ENCODE measurements around the gene UROC1. TPM values are rescaled to one million over a fixed set of nuclear protein-coding genes. Genes with fewer than 3 reads are reported as not detected.
A peak's percentile ranks its signal among the peaks of the same experiment; 100 is the strongest.

Gene UROC1
- total RNA-seq, 1 experiment from 2014 or later: not detected

DNA sequence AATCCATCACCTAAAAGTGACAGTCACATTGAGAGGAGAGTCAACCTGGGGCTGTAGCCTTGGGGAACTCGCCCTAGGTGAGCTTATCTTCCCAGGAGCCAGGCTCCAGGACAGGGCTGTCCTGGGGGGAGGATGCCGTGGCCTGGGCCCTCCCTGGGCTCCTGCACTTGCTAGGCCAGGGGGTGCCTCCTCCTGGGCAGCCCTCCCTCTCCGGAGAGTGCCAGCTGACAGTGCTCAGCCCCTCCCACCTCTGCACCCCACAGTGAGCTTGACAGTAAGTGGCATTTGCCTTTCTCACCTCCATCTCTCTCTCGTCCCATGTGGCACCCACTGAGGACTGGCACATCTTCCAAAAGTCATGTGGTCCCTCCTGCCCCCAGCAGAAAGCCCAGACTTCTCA, 19.1 kb downstream of the UROC1 start:
- Mint-ChIP-seq H3K27me3 (ENCODE audit: low read depth) (no peaks in the 10 kb centered on the region), H3K27ac (peak overlapping the region in 1 of 3 experiments; percentile 76; a peak in 1 of 7 replicates), H3K4me3 (no peak overlapping the region), H3K4me1 (peaks cover 10 to 17% of the 10 kb centered on the region in 2 experiments), H3K36me3 (ENCODE audit: insufficient read depth in 1 of 3, low read depth in 3 of 3) (no peaks in the 10 kb centered on the region; a peak in 1 of 7 replicates), H3K9me3 (no peaks in the 10 kb centered on the region)
- Histone ChIP-seq H3K79me1 (ENCODE audit: insufficient read depth, low read depth, low read length, poor library complexity, severe bottlenecking) (no peaks in the 10 kb centered on the region), H2BK5ac (ENCODE audit: insufficient read length, low read length) (no peak overlapping the region), H4K20me1 (ENCODE audit: control insufficient read depth, insufficient read depth, insufficient read length) (no peaks in the 10 kb centered on the region), H3K4ac (ENCODE audit: low read depth, low read length) (no peak overlapping the region), H3K18ac (ENCODE audit: insufficient read length, low read depth, low read length) (no peak overlapping the region), H2BK20ac (ENCODE audit: low read depth, low read length, poor library complexity, severe bottlenecking) (no peak overlapping the region), H4K5ac (ENCODE audit: insufficient read length, low read depth, low read length) (no peak overlapping the region), H3K23ac (ENCODE audit: insufficient read length, low read depth, low read length) (no peak overlapping the region), H4K91ac (ENCODE audit: insufficient read length, low read depth, low read length) (no peak overlapping the region), H2BK12ac (ENCODE audit: insufficient read length, low read depth, low read length) (no peak overlapping the region), H3K23me2 (ENCODE audit: insufficient read length, low read depth, low read length, poor library complexity, severe bottlenecking) (no peaks in the 10 kb centered on the region), H3K9ac (ENCODE audit: extremely low read depth, insufficient read length, low read length) (no peak overlapping the region), H2AK5ac (ENCODE audit: insufficient read length, low read length) (no peak overlapping the region), H3K4me2 (ENCODE audit: insufficient read depth, insufficient read length, low read length) (no peak overlapping the region), H3K79me2 (ENCODE audit: insufficient read depth, low read length) (no peaks in the 10 kb centered on the region), H2BK120ac (ENCODE audit: low read depth, low read length, poor library complexity, severe bottlenecking) (no peak overlapping the region), H2BK15ac (ENCODE audit: low read depth, low read length) (no peak overlapping the region), H3K27me3 (ENCODE audit: insufficient read depth, low read length) (no peaks in the 10 kb centered on the region), H3K4me1 (ENCODE audit: insufficient read depth, low read length) (peaks cover 3% of the 10 kb centered on the region; the same call in 1 of the 2 replicates), H2AFZ (ENCODE audit: low read length) (no peak overlapping the region), H3K56ac (ENCODE audit: insufficient read length, low read depth, low read length) (no peak overlapping the region), H3T11ph (ENCODE audit: low read length) (no peak overlapping the region), H4K8ac (replicated peaks; ENCODE audit: insufficient read length, low read depth, low read length) (no peak overlapping the region), H3K9me3 (ENCODE audit: control insufficient read depth, low read depth, low read length) (no peaks in the 10 kb centered on the region), H3K14ac (ENCODE audit: insufficient read depth, low read length) (no peak overlapping the region), H3K27ac (ENCODE audit: insufficient read length, low read depth, low read length) (no peak overlapping the region)
- DNase-seq: no peak
- no CpG with 5 or more reads among the region's 4 CpGs for WGBS (ENCODE audit: extremely low coverage, insufficient read length, low lambda C conversion rate)
- TF ChIP-seq, protein P1, sequence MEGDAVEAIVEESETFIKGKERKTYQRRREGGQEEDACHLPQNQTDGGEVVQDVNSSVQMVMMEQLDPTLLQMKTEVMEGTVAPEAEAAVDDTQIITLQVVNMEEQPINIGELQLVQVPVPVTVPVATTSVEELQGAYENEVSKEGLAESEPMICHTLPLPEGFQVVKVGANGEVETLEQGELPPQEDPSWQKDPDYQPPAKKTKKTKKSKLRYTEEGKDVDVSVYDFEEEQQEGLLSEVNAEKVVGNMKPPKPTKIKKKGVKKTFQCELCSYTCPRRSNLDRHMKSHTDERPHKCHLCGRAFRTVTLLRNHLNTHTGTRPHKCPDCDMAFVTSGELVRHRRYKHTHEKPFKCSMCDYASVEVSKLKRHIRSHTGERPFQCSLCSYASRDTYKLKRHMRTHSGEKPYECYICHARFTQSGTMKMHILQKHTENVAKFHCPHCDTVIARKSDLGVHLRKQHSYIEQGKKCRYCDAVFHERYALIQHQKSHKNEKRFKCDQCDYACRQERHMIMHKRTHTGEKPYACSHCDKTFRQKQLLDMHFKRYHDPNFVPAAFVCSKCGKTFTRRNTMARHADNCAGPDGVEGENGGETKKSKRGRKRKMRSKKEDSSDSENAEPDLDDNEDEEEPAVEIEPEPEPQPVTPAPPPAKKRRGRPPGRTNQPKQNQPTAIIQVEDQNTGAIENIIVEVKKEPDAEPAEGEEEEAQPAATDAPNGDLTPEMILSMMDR (conservative IDR thresholded peaks at IDR 0.05): no peak
